Activated CD8-positive, alpha-beta T cell treated with anti-CD3 and anti-CD28 coated beads, Interleukin-2, amount 10 ng/mL, durations not matched to agents 7 days and 5 days (primary cell): ENCODE measurements around the gene MMP25. TPM values are rescaled to one million over a fixed set of nuclear protein-coding genes. Genes with fewer than 3 reads are reported as not detected.
A peak's percentile ranks its signal among the peaks of the same experiment; 100 is the strongest.

ENCODE experiments used
- ATAC-seq: fragments of 150-1000 bp; cut with Tn5 transposase; one replicate; pipeline ENCODE4 v1.10.0; 2021; ENCODE audit warnings: moderate library complexity
- CTCF ChIA-PET: fragments of 350-600 bp; sonication (Branson Sonifier 250); formaldehyde crosslinking; loops from one replicate; lab custom pipeline; 2021; ENCODE audit warnings: antibody characterized with exemption; lab: Charles Lee
- POLR2A ChIA-PET: fragments of 350-600 bp; sonication (Branson Sonifier 250); formaldehyde crosslinking; loops from one replicate; lab custom pipeline; 2021; ENCODE audit warnings: antibody characterized with exemption; lab: Charles Lee
- DNase-seq: peaks from one replicate; pipeline ENCODE4 v3.0.0-alpha.2; 2020
- H3K27ac Mint-ChIP-seq: one replicate; pipeline ENCODE4 v1.8.0; 2021; ENCODE audit warnings: mild to moderate bottlenecking, mixed read lengths
- H3K27me3 Mint-ChIP-seq: one replicate; pipeline ENCODE4 v1.8.0; 2021; ENCODE audit warnings: low read depth, mixed read lengths
- H3K36me3 Mint-ChIP-seq: one replicate; pipeline ENCODE4 v1.8.0; 2021; ENCODE audit warnings: low read depth, mixed read lengths
- H3K4me1 Mint-ChIP-seq: one replicate; pipeline ENCODE4 v1.8.0; 2021; ENCODE audit warnings: low read depth, mixed read lengths
- H3K4me3 Mint-ChIP-seq: one replicate; pipeline ENCODE4 v1.8.0; 2021; ENCODE audit warnings: mild to moderate bottlenecking, mixed read lengths
- H3K9me3 Mint-ChIP-seq: one replicate; pipeline ENCODE4 v1.8.0; 2022; ENCODE audit warnings: mixed read lengths; ENCODE audit not compliant: insufficient read depth
- total RNA-seq, 2 experiments: library from RNA; stranded (reverse); gene quantifications; one replicate each; pipeline ENCODE4 v1.2.3, GENCODE V29; 2021

MMP25 gene
- total RNA-seq, 2 experiments from 2014 or later: 58.0 to 66.1 TPM

DNA sequence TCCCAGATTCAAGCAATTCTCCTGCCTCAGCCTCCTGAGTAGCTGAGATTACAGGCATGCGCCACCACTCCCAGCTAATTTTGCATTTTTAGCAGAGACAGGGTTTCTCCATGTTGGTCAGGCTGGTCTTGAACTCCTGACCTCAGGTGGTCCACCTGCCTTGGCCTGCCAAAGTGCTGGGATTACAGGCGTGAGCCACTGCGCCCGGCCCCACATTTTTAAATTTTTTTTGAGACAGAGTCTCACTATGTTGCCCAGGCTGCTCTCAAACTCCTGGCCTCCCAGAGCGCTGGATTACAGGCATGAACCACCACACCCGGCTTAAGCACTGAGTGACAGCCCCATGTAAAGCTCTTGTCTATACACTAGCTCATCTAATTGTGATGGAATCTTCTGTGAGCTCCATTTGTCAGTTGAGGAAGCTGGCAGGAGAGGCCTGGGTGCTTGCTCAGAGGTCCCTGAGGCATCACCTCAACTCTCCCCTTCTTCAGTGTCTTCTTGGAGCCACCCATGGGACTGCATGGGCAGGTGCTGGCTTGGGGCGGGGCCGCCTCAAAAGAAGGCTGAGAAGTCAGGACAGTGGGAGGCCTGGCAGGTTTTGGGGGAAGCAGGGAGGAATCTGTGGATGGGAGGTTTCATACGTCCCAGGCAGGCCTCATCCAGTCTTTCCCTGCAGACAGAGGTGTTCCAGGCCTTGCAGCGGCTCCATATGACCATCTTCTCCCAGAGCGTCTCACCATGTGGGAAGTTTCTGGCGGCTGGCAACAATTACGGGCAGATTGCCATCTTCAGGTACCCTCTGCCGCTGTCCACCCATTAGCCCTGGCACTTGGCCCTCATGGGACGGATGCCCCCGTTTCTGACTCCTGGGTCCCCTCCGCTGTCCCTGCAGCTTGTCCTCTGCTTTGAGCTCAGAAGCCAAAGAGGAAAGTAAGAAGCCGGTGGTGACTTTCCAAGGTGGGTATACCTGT lies 21.0 kb upstream of the MMP25 start:
- ChIA-PET CTCF (interaction anchor here (1.1 to 4.0 kb wide), 3 partner anchors 10 to 104 kb away, joined by 3 to 31 read pairs (median 8); no protein-coding TSS in a partner anchor), POLR2A (no interaction called here)
- H3K4me1 Mint-ChIP-seq: peaks cover 66% of the 10 kb centered on the region
- peak overlapping the region; percentile 15 for H3K4me3 Mint-ChIP-seq
- H3K27me3 Mint-ChIP-seq: peaks cover 13% of the 10 kb centered on the region
- DNase-seq (no peak), ATAC-seq (no peak)
- peaks cover 25% of the 10 kb centered on the region for H3K36me3 Mint-ChIP-seq
- H3K9me3 Mint-ChIP-seq: no peaks in the 10 kb centered on the region
- H3K27ac Mint-ChIP-seq: no peak overlapping the region

DNA sequence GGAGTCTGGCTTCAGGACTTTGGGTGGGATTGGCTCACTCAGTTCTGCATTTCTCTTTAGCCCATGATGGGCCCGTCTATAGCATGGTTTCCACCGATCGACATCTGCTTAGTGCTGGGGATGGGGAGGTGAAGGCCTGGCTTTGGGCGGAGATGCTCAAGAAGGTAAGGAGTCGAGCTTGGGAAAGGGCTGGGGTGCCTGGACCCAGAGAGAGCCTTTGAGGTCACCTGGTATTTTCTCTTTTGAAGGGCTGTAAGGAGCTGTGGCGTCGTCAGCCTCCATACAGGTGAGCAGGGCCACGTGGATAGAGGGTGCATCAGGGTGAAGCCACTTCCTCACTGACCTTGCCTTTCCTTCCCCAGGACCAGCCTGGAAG lies 20.4 kb upstream of the MMP25 start:
- POLR2A ChIA-PET: no interaction called here
- H3K4me1 Mint-ChIP-seq: peaks cover 65% of the 10 kb centered on the region

DNA sequence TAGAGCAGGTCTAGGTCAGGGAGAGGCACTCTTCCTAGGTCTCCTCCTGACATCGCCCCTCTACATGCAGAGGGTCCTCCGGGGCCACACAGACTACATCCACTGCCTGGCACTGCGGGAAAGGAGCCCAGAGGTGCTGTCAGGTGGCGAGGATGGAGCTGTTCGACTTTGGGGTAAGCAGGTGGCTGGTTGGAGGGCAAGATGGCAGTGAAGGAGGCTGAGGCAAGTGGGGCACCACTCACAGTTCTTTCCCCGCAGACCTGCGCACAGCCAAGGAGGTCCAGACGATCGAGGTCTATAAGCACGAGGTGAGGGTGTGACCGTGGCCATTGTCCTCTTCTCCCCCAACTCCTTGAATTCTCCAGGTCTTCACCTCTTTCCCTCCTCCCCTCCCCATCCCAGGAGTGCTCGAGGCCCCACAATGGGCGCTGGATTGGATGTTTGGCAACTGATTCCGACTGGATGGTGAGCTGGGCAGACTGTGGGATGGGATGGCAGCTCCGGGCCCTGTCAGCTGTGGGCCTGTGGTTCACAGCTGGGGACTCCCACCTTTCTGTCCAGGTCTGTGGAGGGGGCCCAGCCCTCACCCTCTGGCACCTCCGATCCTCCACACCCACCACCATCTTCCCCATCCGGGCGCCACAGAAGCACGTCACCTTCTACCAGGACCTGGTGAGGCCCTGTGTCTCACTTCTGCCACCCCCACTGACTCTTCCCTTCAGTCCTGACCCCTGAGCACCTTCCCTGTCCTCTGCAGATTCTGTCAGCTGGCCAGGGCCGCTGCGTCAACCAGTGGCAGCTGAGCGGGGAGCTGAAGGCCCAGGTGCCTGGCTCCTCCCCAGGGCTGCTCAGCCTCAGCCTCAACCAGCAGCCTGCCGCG lies 19.5 kb upstream of the MMP25 start:
- Mint-ChIP-seq H3K27me3 (peaks cover 15% of the 10 kb centered on the region), H3K27ac (no peak overlapping the region), H3K4me3 (no peak overlapping the region), H3K4me1 (peaks cover 60% of the 10 kb centered on the region), H3K9me3 (no peaks in the 10 kb centered on the region), H3K36me3 (peaks cover 25% of the 10 kb centered on the region)
- ATAC-seq (no peak), DNase-seq (no peak)
- POLR2A ChIA-PET: interaction anchor here (1.0 kb wide), 1 partner anchor 23 kb away, joined by 4 read pairs; no protein-coding TSS in a partner anchor
- CTCF ChIA-PET: interaction anchor here (1.3 to 10.4 kb wide), 12 partner anchors 15 to 146 kb away, joined by 4 to 270 read pairs (median 10); partner anchors contain the start of genes BICDL2, CLDN9, MMP25 and PKMYT1

More for the DNA sequence above, 20.4 kb upstream of the MMP25 start:
- H3K27ac Mint-ChIP-seq: no peak overlapping the region
- ATAC-seq: no peak
- DNase-seq: no peak
- H3K4me3 Mint-ChIP-seq: no peak overlapping the region
- H3K36me3 Mint-ChIP-seq: peaks cover 25% of the 10 kb centered on the region
- CTCF ChIA-PET: interaction anchor here (1.1 to 10.4 kb wide), 4 partner anchors 10 to 103 kb away, joined by 3 to 270 read pairs (median 186); partner anchors contain the start of genes BICDL2 and MMP25
- no peaks in the 10 kb centered on the region for H3K9me3 Mint-ChIP-seq
- H3K27me3 Mint-ChIP-seq: peaks cover 13% of the 10 kb centered on the region

GRCh38 chr16:3027489-3027795 lies 18.9 kb upstream of the MMP25 start:
- no peak for ATAC-seq
- Mint-ChIP-seq H3K27ac (no peak overlapping the region), H3K36me3 (peaks cover 23% of the 10 kb centered on the region), H3K27me3 (peaks cover 17% of the 10 kb centered on the region), H3K4me1 (peaks cover 54% of the 10 kb centered on the region), H3K4me3 (no peak overlapping the region), H3K9me3 (no peaks in the 10 kb centered on the region)
- ChIA-PET POLR2A (interaction anchor here (1.0 to 1.2 kb wide), 3 partner anchors 15 to 84 kb away, joined by 3 to 4 read pairs (median 3); no protein-coding TSS in a partner anchor), CTCF (interaction anchor here (0.7 to 10.4 kb wide), 23 partner anchors 6 to 255 kb away, joined by 3 to 270 read pairs (median 9); partner anchors contain the start of genes BICDL2, CLDN6, CLDN9 and HCFC1R1)
- DNase-seq: no peak

DNA sequence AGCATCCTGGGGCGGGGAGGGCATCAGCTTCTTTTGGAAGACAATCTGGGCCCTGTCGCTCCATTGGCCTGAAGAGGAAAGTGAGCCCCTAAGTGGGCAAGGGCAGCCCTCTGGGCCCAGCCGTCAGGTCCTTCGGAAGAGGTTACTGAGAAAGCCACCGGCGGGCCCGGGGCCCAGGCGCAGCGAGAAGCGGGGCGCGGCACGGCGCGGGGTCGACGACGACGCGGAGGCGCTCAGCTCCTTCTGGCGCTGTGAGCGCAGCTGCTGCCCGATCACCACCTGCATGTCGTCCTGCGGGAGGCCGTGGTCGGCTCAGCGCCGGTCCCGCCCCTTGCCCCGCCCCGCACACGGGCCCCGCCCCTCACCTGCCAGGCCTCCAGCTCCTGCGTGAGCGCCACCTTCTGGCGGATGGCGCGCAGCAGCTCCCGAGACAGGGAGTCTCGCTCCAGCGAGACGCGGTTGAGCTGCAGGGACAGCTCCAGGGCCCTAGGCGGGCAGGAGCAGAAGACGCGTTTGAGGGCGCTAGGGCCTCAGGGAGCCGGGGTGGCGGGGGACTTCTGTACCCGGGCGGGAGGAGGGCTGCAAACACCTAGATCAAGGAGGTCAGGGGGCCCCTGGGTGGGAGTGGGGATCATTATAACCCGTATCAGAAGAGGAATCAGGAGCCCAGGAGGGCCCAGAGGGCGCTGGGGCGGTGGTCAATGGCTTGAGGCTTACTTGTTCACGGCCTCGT lies 18.2 kb upstream of the MMP25 start:
- POLR2A ChIA-PET: interaction anchor here (0.6 to 1.2 kb wide), 7 partner anchors 14 to 1328 kb away, joined by 3 to 4 read pairs (median 3); no protein-coding TSS in a partner anchor
- ATAC-seq (peak; percentile 46), DNase-seq (peak; percentile 90)
- CTCF ChIA-PET: interaction anchor here (0.7 to 10.4 kb wide), 30 partner anchors 7 to 255 kb away, joined by 3 to 270 read pairs (median 6); partner anchors contain the start of genes BICDL2, CLDN6, CLDN9 and HCFC1R1
- Mint-ChIP-seq H3K4me3 (peak overlapping the region; percentile 61), H3K27ac (peak overlapping the region; percentile 63), H3K4me1 (peaks cover 50% of the 10 kb centered on the region), H3K36me3 (peaks cover 20% of the 10 kb centered on the region), H3K9me3 (no peaks in the 10 kb centered on the region), H3K27me3 (peaks cover 25% of the 10 kb centered on the region)

- ChIA-PET POLR2A (interaction anchor here (0.9 to 1.6 kb wide), 4 partner anchors 14 to 48 kb away, joined by 3 to 11 read pairs (median 4); partner anchors contain the start of gene PKMYT1), CTCF (interaction anchor here (1.0 to 10.4 kb wide), 31 partner anchors 8 to 254 kb away, joined by 3 to 270 read pairs (median 6); partner anchors contain the start of genes BICDL2, CLDN6, CLDN9 and HCFC1R1)
- Mint-ChIP-seq H3K9me3 (no peaks in the 10 kb centered on the region), H3K36me3 (peaks cover 20% of the 10 kb centered on the region), H3K27me3 (peaks cover 31% of the 10 kb centered on the region), H3K4me1 (peaks cover 48% of the 10 kb centered on the region), H3K27ac (peak overlapping the region; percentile 49), H3K4me3 (peak overlapping the region; percentile 61)
- no peak for ATAC-seq
- no peak for DNase-seq
Measured at GRCh38 chr16:3028716-3029319, 17.5 kb upstream of the MMP25 start.

DNA sequence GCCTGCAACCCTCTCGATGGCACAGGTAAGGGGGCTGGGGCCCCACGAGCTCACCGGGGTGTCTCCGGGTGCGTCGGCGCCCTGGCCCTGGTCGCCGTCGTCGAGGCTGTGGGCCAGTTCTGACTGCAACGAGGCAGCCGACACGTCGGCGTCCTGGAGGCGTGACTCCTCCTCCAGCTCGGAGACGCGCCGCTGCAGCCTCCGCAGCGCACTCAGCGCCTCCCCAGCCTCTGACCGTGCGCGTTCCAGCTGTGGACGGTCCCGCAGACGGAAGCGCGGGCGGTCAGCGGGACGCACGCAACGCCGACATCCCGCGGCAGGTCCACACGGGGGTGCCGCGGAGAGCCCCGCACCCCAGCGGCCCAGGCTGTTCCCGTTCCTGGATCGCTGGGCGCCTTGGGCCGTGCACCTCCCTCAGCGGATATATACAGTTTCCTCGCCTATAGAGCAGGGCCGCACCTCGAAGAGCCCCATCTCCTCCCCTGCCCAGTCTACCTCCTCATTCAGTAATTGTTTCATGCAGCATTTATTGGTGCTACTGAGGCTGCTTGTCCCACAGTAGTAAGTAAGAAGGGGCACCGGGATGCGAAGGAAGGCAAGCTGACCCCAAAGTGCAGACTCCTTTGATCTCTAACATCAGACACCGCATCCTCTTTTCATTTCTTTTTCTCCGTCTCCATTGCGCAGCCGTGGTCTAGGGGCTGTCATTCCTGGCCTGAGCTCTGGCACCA lies 16.7 kb upstream of the MMP25 start:
- POLR2A ChIA-PET: interaction anchor here (0.6 to 1.6 kb wide), 5 partner anchors 12 to 267 kb away, joined by 3 to 11 read pairs (median 4); partner anchors contain the start of gene PKMYT1
- ATAC-seq (peak; percentile 58), DNase-seq (peak; percentile 68)
- peaks cover 44% of the 10 kb centered on the region for H3K4me1 Mint-ChIP-seq
- peak overlapping the region; percentile 65 for H3K4me3 Mint-ChIP-seq
- H3K9me3 Mint-ChIP-seq: no peaks in the 10 kb centered on the region
- peaks cover 39% of the 10 kb centered on the region for H3K27me3 Mint-ChIP-seq
- H3K27ac Mint-ChIP-seq: peak overlapping the region; percentile 65
- H3K36me3 Mint-ChIP-seq: peaks cover 18% of the 10 kb centered on the region
- CTCF ChIA-PET: interaction anchor here (0.6 to 10.4 kb wide), 13 partner anchors 9 to 136 kb away, joined by 3 to 270 read pairs (median 10); partner anchors contain the start of genes BICDL2, CLDN6, HCFC1R1 and IL32

GRCh38 chr16:3030222-3031212 lies 15.8 kb upstream of the MMP25 start:
- ATAC-seq: no peak
- peaks cover 40% of the 10 kb centered on the region for H3K4me1 Mint-ChIP-seq

More at GRCh38 chr16:3030222-3031212, 15.8 kb upstream of the MMP25 start:
- H3K9me3 Mint-ChIP-seq: no peaks in the 10 kb centered on the region
- no peak overlapping the region for H3K27ac Mint-ChIP-seq
- ChIA-PET CTCF (interaction anchor here (0.6 to 10.4 kb wide), 19 partner anchors 9 to 138 kb away, joined by 3 to 270 read pairs (median 7); partner anchors contain the start of genes BICDL2, CLDN6, HCFC1R1 and IL32), POLR2A (interaction anchor here (1.1 to 1.6 kb wide), 7 partner anchors 12 to 50 kb away, joined by 3 to 15 read pairs (median 4); partner anchors contain the start of gene PKMYT1)
- no peak for DNase-seq
- peaks cover 46% of the 10 kb centered on the region for H3K27me3 Mint-ChIP-seq
- peaks cover 15% of the 10 kb centered on the region for H3K36me3 Mint-ChIP-seq
- H3K4me3 Mint-ChIP-seq: peak overlapping the region; percentile 65
